Fibroblast of gingiva (primary cell): Measurements from ENCODE around the gene TGFBR1.
"Not testable (repeated sequence)": the region's sequence is repeated elsewhere in the genome, so short reads cannot be mapped to it uniquely, and the experiment has no call there.

ENCODE experiments used
- DNase-seq: peaks from one replicate; pipeline ENCODE4 v3.0.0-alpha.2; 2011; ENCODE audit warnings: low read depth

The TGFBR1 gene

GRCh38 chr9:99189887-99190596 lies 85.1 kb downstream of the TGFBR1 start:
- no peak for DNase-seq

DNA sequence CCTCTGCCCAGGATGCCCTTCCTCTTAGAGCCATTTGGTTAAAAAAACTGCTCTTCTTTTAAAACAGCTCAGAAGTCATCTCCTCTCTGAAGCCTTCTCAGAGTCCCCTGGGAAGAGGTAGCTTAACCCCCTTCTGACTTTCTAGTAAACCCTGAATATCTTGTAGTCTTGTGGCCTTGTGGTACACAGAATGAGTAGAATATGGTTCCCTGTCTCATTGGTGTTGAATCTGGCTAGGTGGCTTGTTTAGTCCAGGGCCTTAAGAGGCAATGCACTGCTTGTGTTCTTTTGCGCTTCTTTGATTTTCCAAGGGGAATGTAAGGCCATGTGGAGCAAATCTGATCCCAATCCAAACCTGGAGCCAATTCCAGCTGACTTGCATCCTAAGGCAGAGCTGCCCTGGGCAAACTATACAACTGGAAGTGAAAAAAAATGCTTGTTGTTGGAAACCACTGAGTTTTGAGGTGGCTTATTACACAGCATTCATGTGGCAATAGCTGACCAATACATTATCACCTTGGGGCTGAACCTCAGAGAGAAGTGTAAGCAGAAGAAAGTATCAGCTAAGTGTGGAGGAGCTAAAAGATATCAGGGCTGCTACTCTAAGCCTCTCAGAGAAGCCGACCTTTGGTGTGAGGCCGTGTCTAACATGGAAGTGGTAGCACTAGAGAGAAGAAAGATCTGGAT lies 85.8 kb downstream of the TGFBR1 start:
- DNase-seq: no peak

DNA sequence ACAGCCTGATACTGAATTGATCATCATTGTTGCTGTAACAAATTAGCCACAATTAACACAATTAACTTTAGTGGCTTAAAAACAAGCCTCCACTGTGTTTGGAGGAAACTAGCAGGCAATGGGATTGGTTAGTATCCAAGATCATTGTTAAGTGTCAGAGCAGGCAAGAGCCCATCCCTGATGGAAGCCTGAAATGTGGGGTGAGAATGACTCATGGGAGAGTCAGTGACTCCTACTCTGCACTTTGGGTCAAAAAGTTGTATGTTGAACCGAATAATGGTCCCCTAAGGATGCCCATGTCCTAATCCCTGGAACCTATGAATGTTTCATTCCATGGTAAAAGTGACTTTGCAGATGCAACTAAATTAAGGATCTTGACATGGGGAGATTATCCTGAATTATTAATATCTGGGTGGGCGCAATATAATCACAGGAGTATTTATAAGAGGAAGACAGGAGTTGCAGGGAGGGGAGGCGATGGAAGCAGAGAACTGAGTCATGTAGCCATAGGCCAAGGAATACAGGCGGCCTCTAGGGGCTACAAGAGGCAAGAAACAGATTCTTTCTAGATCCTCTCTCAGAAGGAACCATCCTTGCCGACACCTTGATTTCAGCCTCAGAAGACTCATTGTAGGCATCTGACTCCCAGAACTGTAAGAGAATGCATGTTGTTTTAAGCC lies 88.0 kb downstream of the TGFBR1 start:
- DNase-seq: no peak

- DNase-seq: no peak
Observed at GRCh38 chr9:99193466-99193821, 88.5 kb downstream of the TGFBR1 start.

- not testable (repeated sequence) for DNase-seq
Observed at GRCh38 chr9:99196484-99196883, 91.6 kb downstream of the TGFBR1 start.

DNA sequence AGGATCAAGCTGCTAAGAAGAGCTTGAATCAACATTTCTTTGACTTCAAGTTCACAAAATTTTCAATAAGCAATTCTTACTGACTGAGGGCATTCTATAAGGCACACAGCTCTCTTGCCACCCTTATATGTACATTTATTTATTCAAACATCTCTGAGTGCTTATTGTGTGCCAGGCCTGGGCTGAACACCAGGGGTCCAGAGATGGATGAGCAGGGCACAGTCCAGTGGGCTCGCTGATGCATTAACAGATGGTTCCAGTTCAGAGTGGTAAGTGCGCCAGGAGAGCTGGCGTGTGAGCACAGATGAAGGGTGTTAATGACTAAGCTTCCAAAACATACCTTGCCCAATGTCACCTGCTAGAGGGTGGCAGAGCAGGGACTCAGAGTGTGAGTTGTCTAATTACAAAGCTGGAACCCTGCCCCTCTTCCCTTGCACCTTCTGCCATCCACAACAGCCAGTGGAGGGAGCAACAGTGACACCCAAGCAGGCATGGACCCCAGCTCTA lies 92.3 kb downstream of the TGFBR1 start:
- DNase-seq: no peak

- no peak for DNase-seq
Observed at GRCh38 chr9:99197987-99198386, 93.1 kb downstream of the TGFBR1 start.

DNA sequence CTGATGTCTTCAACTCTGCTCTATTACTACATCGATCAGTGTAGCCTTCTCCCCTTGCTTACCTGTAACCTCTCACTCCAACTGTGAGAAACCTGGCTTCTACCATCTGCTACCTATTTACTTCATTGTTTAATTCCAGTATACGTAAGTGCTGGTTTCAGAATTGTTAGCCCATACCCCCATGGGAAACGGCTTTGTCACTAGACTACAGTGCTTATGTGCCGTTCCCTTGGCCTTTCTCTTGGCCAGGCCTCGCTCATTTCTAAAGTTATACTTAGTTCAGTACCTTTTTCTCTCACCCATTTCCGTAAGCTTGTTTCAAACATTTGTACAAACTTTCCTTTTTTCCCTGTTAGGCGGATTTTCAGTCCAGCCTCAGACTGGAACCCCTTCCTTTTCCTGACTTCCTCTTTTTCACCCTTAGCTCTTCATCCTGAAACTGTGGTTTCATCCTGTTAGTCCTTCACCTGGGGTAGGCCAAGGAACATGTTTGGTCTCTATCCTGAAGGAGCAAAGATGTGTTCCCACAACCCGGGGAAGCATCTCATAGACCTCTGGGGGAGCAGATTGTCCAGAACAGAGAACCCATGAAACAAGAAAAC lies 95.1 kb downstream of the TGFBR1 start:
- no peak for DNase-seq

- no peak for DNase-seq
Observed at GRCh38 chr9:99201603-99202002, 96.7 kb downstream of the TGFBR1 start.
